ENCODE results near the gene RAB40C.

The RAB40C gene

GRCh38 chr16:551210-551609, 38.7 kb upstream of the RAB40C start:
- Histone ChIP-seq H3K36me3 (peaks cover 42 to 66% (median 60%) of the 10 kb centered on the region in 11 experiments), H3K9me3 (replicated peaks in 1 of 11) (no peaks in the 10 kb centered on the region), H3K4me3 (no peak overlapping the region), H3K27ac (no peak overlapping the region), H3K4me1 (peaks cover 22 to 52% (median 41%) of the 10 kb centered on the region in 10 experiments), H3K27me3 (no peaks in the 10 kb centered on the region), H3K9ac (no peak overlapping the region), H3K4me2 (no peak overlapping the region), H4K20me1 (peaks cover 26 to 92% (median 73%) of the 10 kb centered on the region in 11 experiments)
- TF ChIP-seq Cebpa-rat (IDR thresholded peaks at IDR 0.05) = no peak

- Histone ChIP-seq H3K27ac (no peak overlapping the region), H3K4me2 (no peak overlapping the region), H3K27me3 (no peaks in the 10 kb centered on the region), H4K20me1 (peaks cover 18 to 92% (median 72%) of the 10 kb centered on the region in 11 experiments), H3K4me1 (peaks cover 14 to 50% (median 38%) of the 10 kb centered on the region in 10 experiments), H3K9ac (no peak overlapping the region), H3K4me3 (no peak overlapping the region), H3K36me3 (peaks cover 42 to 66% (median 58%) of the 10 kb centered on the region in 11 experiments), H3K9me3 (replicated peaks in 1 of 11) (no peaks in the 10 kb centered on the region)
- no peak for TF ChIP-seq Cebpa-rat (IDR thresholded peaks at IDR 0.05)
Observed at GRCh38 chr16:552171-552570, 37.7 kb upstream of the RAB40C start.

GRCh38 chr16:553601-554296, 36.1 kb upstream of the RAB40C start:
- no peak overlapping the region for H3K9ac ChIP-seq
- peaks cover 30 to 52% (median 42%) of the 10 kb centered on the region in 11 experiments for H3K36me3 ChIP-seq
- peak overlapping the region in 3 of 11 experiments; percentile 22 to 53 (median 28); a peak in 2 of 22 replicates for H3K4me2 ChIP-seq
- no peaks in the 10 kb centered on the region for H3K9me3 ChIP-seq (replicated peaks in 1 of 11)
- H3K4me1 ChIP-seq = peaks cover 13 to 50% (median 38%) of the 10 kb centered on the region in 10 experiments; a peak in 19 of 20 replicates
- no peak overlapping the region for H3K4me3 ChIP-seq
- H4K20me1 ChIP-seq = peaks cover 2 to 92% (median 69%) of the 10 kb centered on the region in 11 experiments; a peak in 21 of 22 replicates
- no peak for TF ChIP-seq Cebpa-rat (IDR thresholded peaks at IDR 0.05)
- peak overlapping the region in 1 of 11 experiments; percentile 30; a peak in 1 of 22 replicates for H3K27ac ChIP-seq
- peaks cover 6 to 15% (median 8%) of the 10 kb centered on the region in 11 experiments for H3K27me3 ChIP-seq

- Histone ChIP-seq H3K4me1 (peaks cover 18 to 53% (median 41%) of the 10 kb centered on the region in 10 experiments; a peak in 19 of 20 replicates), H3K36me3 (peaks cover 29 to 48% (median 40%) of the 10 kb centered on the region in 11 experiments), H3K4me3 (no peak overlapping the region), H3K9ac (no peak overlapping the region), H3K27me3 (peaks cover 12 to 20% (median 13%) of the 10 kb centered on the region in 11 experiments), H3K27ac (peak overlapping the region in 1 of 11 experiments; percentile 30; a peak in 1 of 22 replicates), H4K20me1 (peaks cover 0 to 92% (median 72%) of the 10 kb centered on the region in 11 experiments; a peak in 20 of 22 replicates), H3K4me2 (peak overlapping the region in 4 of 11 experiments; percentile 18 to 53 (median 25); a peak in 3 of 22 replicates), H3K9me3 (replicated peaks in 1 of 11) (no peaks in the 10 kb centered on the region)
- TF ChIP-seq Cebpa-rat (IDR thresholded peaks at IDR 0.05) = no peak
Observed at GRCh38 chr16:554297-554621, 35.6 kb upstream of the RAB40C start.

GRCh38 chr16:554640-555365, 35.1 kb upstream of the RAB40C start:
- Histone ChIP-seq H3K9me3 (replicated peaks in 1 of 11) (no peaks in the 10 kb centered on the region), H4K20me1 (peaks cover 0 to 92% (median 73%) of the 10 kb centered on the region in 11 experiments; a peak in 20 of 22 replicates), H3K4me3 (no peak overlapping the region), H3K27me3 (peaks cover 17 to 25% (median 19%) of the 10 kb centered on the region in 11 experiments), H3K4me2 (peak overlapping the region in 5 of 11 experiments; percentile 18 to 54 (median 28); a peak in 5 of 22 replicates), H3K4me1 (peaks cover 21 to 59% (median 46%) of the 10 kb centered on the region in 10 experiments; a peak in 19 of 20 replicates), H3K9ac (no peak overlapping the region), H3K27ac (no peak overlapping the region), H3K36me3 (peaks cover 25 to 43% (median 35%) of the 10 kb centered on the region in 11 experiments)
- no peak for TF ChIP-seq Cebpa-rat (IDR thresholded peaks at IDR 0.05)

GRCh38 chr16:555528-556473, 34.1 kb upstream of the RAB40C start:
- TF ChIP-seq Cebpa-rat (IDR thresholded peaks at IDR 0.05) = no peak
- no peaks in the 10 kb centered on the region for H3K9me3 ChIP-seq (replicated peaks in 1 of 11)
- H4K20me1 ChIP-seq = peaks cover 0 to 85% (median 64%) of the 10 kb centered on the region in 11 experiments; a peak in 20 of 22 replicates
- H3K36me3 ChIP-seq = peaks cover 17 to 33% (median 25%) of the 10 kb centered on the region in 11 experiments
- peaks cover 23 to 64% (median 48%) of the 10 kb centered on the region in 10 experiments; a peak in 19 of 20 replicates for H3K4me1 ChIP-seq
- H3K4me3 ChIP-seq = no peak overlapping the region
- H3K27me3 ChIP-seq = peaks cover 27 to 35% (median 29%) of the 10 kb centered on the region in 11 experiments
- H3K4me2 ChIP-seq = peak overlapping the region in 4 of 11 experiments; percentile 27 to 83 (median 40); a peak in 7 of 22 replicates
- no peak overlapping the region for H3K27ac ChIP-seq
- H3K9ac ChIP-seq = no peak overlapping the region

- no peak for TF ChIP-seq Cebpa-rat (IDR thresholded peaks at IDR 0.05)
- Histone ChIP-seq H3K9me3 (replicated peaks in 1 of 11) (no peaks in the 10 kb centered on the region), H3K4me2 (peak overlapping the region in 9 of 11 experiments; percentile 31 to 98 (median 83); a peak in 13 of 22 replicates), H3K9ac (no peak overlapping the region), H3K4me1 (peaks cover 23 to 72% (median 52%) of the 10 kb centered on the region in 10 experiments; a peak in 19 of 20 replicates), H3K4me3 (no peak overlapping the region), H4K20me1 (peaks cover 0 to 85% (median 62%) of the 10 kb centered on the region in 11 experiments; a peak in 19 of 22 replicates), H3K27ac (no peak overlapping the region), H3K36me3 (peaks cover 9 to 24% (median 17%) of the 10 kb centered on the region in 11 experiments), H3K27me3 (peaks cover 35 to 43% (median 37%) of the 10 kb centered on the region in 11 experiments)
Observed at GRCh38 chr16:556474-557173, 33.2 kb upstream of the RAB40C start.
